T-helper 2 cell (primary cell): ENCODE data around the gene TULP4.
"Not testable (repeated sequence)": the region's sequence is repeated elsewhere in the genome, so short reads cannot be mapped to it uniquely, and the experiment has no call there.

Source experiments
- DNase-seq, 5 experiments: peaks; one replicate each; pipeline versions ENCODE4 v3.0.0 to v3.0.0-alpha.2; 2012 to 2022

The TULP4 gene

DNA sequence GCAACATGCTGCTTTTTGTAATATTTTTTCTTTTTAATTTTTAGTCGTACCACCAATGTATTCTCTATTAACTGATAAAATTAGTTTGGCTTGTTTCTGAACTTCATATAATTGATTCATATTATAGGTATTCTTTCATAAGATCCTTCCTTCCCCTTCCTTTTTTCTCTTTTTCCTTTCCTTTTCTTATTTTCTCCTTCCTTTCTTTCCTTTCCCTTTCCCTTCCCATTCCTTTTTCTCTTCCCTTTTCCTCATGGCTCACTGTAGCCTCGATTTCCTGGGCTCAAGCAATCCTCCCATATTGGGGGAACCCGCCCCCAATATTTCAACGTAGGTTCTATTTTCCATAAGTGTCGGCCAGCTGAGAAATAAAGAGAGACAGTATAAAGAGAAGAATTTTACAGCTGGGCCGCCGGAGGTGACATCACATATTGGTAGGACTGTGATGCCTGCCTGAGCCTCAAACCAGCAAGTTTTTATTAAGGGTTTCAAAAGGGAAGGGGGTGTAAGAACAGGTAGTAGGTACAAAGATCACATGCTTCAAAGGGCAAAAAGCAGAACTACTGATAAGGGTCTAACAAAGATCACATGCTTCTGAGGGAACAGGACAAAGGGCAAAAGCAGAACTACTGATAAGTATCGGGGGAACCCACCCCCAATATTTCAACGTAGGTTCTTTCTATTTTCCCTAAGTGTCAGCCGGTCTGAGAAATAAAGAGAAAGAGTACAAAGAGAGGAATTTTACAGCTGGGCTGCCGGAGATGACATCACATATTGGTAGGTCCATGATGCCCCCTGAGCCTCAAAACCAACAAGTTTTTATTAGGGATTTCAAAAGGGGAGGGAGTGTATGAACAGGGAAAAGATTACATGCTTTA lies 16.1 kb upstream of the TULP4 start:
- DNase-seq: not testable (repeated sequence)

DNA sequence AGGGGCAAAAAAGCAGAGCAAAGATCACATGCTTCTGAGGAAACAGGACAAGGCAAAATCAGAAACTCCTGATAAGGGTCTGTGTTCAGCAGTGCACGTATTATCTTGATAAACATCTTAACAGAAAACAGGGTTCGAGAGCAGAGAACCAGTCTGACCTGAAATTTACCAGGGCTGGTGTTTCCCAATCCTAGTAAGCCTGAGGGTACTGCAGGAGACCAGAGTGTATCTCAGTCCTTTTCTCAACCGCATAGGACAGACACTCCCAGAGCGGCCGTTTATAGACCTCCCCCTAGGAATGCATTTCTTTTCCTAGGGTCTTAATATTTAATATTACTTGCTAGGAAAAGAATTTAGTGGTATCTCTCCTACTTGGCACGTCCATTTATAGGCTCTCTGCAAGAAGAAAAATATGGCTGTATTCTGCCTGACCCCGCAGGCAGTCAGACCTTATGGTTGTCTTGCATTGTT lies 15.4 kb upstream of the TULP4 start:
- not testable (repeated sequence) for DNase-seq

DNA sequence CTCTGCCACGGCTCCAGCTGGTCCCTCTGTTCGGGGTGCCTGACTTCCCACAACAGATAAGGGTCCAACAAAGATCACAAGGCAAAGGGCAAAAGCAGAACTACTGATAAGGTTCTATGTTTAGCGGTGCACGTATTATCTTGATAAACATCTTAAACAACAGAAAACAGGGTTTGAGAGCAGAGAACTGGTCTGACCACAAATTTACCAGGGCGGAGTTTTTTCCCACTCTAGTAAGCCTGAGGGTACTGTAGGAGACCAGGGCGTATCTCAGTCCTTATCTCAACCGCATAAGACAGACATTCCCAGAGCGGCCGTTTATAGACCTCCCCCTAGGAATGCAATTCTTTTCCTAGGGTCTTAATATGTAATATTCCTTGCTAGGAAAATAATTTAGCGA lies 14.6 kb upstream of the TULP4 start:
- DNase-seq: not testable (repeated sequence)

DNA sequence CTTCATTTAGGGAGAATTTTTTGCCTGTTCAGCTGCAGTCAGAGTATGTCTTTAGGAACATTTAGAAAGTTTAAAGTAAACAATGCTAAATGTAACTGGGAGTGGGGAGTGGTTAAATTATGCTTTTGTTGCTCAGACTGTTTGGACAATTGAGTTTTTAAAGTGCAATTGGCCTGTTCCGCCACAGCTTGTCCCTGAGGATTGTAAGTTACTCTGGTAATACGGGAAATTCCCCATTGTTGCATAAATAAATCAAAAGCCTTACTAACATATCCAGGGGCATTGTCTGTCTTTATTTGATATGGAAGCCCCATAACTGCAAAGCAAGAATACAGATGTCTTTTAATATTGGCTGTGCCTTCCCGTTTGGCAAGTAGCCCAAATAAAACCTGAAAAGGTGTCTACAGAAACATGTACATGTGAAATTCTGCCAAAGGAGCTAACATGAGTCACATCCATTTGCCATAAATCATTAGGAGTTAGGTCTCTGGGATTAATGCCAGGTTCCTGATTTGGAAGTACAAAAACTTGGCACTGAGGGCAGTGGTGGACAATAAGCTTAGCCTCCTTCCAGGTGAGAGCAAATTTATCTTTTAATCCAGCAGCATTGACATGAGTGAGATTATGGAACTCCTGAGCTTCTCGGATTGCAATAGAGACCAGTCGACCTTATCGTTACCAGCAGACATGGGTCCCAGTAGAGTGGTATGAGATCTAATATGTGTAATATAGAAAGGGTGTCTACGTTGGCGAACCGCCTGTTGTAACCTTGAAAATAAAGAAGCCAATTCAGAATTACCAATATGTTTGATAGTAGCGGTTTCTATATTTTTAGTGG lies 11.7 kb upstream of the TULP4 start:
- not testable (repeated sequence) for DNase-seq

DNA sequence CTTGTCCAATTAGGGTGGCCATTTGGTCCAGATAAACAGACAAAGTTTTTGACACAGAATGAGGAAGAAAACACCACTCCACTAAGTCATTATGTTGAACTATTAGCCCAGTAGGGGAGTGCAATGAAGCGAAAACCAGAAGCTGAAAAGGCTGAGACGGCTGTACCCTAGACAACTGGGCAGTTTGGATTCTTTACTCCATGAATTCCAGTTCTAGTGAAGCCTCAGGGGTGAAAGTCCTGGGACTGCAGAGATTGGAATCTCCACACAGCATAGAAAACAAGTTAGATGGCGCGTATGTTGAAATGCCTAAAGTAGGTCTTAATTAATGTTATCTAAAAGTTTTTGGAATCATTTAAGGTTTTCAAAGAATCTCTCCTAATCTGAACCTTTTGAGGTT lies 10.7 kb upstream of the TULP4 start:
- DNase-seq: not testable (repeated sequence)

DNA sequence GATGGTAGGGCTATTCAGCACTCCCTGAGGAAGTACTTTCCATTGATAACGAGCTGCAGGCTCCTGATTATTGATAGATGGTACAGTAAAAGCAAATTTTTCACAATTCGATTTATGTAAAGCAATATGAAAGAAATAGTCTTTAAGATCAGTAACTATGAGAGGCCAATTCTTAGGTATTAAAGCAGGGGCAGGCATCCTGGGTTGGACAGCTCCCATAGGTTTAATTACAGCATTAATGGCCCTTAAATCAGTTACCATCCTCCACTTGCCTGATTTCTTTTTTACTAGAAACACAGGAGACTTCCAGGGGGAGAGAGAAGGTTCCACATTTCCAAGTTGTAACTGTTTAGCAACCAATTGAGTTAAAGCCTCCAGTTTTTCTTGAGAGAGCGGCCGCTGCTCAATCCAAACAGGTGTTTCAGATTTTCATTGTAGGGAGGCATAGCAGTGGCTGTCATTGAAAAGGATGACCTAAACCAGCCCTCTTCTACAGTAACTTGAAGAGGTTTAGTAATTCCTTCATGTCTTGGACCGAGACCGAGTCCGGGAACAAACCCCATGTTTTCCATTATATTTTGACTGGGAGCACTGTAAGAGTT lies 10.0 kb upstream of the TULP4 start:
- DNase-seq: not testable (repeated sequence)

DNA sequence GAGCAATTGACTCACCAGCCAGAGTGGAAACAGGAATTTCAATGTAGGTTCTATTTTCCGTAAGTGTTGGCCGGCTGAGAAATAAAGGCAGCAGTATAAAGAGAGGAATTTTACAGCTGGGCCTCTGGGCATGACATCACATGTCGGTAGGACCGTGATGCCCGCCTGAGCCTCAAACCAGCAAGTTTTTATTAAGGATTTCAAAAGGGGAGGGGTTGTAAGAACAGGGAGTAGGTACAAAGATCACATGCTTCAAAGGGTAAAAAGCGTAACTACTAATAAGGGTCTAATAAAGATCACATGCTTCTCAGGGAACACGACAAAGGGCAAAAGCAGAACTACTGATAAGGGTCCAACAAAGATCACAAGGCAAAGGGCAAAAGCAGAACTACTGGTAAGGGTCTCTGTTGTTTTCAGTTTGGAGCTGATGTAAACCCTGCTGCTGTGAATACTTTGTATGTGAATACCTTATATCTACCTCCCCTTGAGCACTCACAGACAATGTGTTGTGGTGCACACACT lies 9.0 kb upstream of the TULP4 start:
- no peak for DNase-seq

DNA sequence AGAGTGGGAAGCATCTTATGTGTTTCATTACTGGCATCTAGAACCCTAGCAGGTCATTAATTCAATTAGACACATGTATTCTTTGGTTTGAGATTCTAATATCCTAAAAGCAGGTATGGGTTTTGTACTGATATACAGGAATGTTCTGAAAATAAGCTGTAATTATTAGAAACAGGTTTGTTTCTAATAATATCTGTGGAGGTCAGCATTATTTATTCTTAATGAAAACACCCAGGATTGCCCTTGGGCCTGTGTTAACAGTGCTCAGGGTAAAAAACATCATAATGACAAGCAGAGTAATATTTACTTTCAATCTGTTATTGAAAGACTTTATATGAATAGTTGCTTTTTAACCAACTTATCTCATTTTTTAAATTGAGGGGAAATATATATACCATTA lies 8.0 kb upstream of the TULP4 start:
- no peak for DNase-seq

DNA sequence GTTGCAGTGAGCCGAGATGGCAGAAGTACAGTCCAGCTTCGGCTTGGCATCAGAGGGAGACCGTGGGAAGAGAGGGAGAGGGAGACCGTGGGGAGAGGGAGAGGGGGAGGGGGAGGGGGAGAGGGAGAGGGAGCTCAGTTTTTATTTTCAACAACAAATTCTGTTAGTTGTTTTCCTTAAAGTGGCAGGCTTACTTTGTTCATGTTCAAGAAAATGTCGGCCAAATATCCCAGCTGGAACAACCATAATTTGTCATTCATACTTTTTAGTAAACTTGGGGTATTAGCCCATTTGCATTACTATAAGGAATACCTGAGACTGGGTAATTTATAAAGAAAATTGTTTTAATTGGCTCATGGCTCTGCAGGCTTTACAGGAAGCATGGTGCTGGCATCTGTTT lies 2.5 kb upstream of the TULP4 start:
- no peak for DNase-seq

DNA sequence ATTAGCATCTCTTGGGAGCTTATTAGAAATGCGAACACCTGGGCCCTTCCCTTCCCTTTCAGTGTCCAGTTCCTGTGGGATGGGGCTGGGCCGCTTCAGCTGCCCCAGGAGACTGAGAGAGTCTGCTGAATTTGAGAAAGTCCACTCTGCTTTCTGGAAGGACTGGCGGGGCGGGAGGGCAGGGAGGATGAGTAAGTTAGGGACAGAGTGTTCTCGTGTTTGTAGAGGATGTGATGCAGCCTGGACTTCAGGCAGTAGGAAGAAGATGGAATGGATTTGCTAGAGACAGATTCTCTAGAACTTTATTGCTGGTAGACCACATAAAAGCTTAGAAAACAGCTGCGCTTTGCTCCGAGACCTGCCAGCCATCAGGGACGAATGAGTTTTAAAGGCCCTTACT lies 1.1 kb upstream of the TULP4 start:
- DNase-seq: no peak

DNA sequence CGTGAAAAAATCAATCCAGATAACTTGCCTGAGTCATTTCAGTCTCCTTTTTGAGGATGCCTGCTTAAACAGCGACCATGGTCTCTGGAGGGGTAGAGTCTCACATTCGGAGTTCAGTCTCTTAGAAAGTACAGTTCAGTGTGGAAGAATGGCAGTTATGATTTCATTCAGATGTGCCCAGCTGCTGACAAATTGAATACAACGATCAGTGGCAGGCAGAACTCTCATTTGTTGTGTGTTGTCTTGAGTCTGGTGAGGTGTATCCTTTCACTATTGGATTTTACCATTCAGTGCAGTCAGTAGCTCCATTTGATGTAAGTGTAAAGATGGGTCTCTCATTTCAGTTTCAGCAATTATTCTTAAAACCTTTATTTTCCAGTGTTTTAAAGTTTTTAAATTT lies 639 bp upstream of the TULP4 start:
- DNase-seq: peak in 1 of 5 experiments; percentile 28

DNA sequence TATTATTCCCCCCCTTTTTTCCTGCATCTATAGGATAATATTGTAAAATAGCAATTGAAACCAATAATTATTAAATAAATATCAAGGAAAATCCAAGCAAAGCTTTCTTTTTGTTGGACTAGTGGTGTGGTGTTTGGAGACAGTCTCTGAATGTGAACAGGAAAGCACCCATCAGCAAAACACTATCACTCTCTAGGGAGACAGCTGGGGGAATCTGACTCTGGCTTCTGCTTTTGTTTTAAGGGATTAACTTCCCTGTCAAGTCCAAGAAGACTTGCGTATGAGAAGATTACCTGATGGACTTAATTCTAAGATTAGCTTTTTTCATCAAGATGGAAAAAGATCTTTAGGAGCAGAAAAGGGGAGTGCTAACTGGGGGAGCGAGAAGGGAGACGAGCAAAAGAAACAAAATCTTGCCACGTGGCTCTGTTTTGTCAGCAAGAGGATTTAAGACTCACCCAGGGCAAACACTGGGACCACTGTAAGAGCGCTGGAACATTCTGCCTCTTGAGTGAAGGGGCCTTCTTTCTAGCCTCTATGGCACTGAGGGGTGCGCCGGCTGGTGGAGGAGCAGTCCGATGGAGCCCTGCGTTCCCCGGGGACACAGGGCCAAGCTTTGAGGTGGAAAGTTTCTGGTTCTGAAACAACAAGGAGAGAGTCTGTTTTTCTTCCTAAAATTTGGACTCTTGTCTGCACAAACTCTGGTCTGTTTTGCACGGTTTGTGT lies 570 bp downstream of the TULP4 start:
- DNase-seq: no peak

DNA sequence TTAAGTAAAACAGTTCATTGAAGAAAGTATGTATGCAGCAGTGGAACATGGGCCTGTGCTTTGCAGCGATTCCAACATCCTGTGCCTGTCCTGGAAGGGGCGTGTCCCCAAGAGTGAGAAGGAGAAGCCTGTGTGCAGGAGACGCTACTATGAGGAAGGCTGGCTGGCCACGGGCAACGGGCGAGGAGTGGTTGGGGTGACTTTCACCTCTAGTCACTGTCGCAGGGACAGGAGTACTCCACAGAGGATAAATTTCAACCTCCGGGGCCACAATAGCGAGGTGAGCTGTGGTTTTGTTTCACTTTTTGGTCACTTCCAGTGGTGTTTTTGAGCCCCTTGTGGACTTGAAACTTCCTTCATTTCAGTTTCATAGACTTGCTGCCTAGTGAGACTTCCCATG lies 1.7 kb downstream of the TULP4 start:
- no peak for DNase-seq

DNA sequence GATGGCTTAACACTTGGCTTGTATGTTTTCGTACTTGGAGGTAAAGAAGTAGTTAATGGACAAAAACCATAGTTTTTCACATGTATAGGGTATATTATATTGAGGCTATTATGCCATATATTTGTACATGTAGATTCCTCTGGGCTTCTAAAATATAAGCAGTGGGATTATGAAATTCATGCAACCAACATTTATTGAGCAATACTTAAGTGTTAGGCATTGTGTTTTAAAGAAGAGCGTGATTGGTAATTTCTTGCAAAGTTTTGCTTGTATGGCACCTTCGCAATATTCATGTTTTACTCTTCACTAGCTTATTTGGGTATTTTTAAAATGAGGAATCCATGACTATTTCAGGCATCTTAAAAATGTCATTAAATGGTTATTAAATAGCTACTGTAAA lies 2.5 kb downstream of the TULP4 start:
- no peak for DNase-seq

DNA sequence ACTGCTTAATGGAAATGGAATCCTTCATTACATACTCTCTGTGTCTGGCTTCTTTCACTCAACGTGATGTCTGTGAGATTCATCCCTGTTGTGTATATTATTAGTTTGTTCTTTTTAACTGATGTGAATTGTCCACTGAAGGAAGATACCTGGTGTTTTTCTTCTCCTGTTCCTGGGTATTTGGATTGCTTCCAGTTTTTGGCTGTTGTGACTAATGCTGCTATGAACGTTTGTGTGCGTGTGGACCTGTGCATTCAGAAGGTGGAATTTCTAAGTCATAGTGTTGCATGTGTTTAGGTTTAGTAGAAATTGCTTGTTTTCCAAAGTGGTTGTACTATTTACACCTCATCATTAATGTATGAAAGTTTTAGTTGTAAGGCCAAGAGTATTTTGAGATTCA lies 3.8 kb downstream of the TULP4 start:
- DNase-seq: no peak

DNA sequence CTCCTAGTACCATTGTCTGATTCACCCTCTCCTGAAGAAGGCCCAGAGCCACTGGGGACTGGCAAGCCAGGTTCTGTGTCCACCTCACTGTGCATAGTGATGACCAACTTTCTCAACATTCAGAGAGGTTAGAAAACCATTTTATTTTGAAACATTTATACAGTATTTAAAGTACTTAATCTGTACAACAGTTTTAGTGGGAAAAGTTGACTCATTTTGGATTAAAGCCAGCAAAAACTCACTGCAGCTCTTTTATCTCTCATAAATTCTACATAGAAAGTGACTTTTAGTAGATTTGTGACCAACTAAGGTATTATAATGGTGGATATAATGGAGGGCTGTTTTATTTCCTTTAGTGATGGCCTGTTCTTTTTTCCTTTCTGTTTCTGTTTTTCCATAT lies 9.7 kb downstream of the TULP4 start:
- DNase-seq: no peak

DNA sequence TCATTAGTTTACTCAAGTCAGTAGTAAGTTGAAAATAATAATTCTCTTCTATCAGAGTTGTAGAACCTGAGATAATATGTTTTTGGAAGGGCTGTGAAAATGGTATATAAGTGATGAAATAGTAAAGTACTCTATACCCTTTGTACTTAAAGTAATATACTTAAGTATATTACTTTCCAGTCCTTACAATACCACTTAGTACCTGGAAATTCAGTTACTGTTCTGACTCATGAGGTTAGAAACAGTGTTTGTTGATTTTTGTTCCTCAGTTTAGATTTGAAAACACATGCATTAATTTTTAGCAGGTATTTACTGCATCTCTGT lies 10.1 kb downstream of the TULP4 start:
- DNase-seq: peak in 1 of 5 experiments; percentile 49

DNA sequence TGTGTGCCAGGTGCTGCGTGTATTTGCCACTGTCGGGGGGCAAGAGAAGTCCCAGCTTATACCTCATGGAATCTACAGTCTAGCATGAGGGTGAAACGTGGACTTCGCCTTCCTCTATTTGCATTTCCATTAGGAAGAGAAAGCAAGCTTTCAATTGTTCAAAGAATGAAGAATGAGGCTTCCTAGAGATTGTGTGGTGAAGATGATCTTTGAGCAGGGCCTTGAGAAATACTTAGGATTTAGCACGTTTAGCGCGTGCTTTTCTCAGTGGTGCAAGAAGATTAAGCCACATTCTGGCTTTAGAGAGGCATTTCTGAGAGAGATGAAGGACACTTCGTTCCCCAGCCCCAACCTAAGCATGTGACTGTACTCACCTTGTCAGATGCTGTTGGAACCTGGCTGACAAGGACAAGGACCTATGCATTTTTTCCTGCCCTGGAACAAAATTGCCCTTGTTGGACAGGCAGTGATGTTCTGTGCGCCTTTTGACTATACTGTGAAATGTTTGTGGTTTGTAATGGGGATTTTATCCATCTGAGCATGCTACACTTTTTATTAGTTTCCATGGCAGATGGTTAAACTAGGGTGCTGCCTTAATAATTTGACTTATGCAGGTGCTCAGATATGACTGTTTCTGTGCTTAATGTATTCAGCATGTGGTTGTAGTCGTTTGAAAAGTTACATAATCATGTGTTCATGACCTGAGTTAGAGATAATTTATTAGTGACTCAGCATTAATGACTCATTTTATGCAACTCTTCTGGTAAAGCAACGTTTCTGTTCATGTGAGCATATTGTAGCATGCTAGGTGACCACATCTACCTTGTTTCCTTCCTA lies 10.7 kb downstream of the TULP4 start:
- DNase-seq: peak in 1 of 5 experiments; percentile 64

DNA sequence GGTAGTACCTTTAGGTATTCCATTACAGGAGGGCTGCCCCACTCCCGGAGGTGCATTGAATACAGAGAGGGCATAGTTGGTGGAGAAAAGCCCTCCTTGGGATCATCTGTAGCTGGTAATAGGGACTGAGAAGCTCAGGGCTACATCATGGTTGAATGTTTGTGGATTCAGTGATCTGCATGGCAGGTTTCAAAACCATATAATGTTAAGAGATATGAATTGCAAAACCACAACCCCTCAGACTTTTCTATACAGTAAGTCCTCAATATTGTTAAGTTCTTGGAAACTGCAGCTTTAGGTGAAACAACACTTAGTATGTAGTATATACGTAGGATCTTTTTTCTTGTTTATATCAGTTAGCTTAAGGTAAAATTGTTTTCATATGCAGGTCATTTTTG lies 11.3 kb downstream of the TULP4 start:
- peak in 1 of 5 experiments; percentile 73 for DNase-seq

DNA sequence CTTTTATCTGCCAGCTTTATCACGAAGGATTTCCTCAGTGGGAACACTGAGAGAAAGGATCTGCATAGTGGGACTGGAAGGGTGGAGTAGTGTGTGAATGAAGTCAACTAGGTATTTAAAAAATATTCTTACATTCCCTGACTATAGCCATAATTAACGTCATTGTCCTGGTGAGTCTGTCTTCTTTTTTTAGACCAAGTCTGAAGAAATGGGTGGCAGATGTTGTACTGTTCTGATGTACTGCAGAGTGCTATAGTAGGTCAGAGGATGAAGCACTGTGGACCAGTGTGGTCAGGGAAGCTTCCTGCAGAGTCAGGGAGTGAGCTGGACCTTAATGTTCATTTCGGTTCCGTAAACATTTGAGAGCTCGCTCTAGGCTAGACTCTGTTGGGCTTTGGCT lies 11.9 kb downstream of the TULP4 start:
- DNase-seq: no peak

DNA sequence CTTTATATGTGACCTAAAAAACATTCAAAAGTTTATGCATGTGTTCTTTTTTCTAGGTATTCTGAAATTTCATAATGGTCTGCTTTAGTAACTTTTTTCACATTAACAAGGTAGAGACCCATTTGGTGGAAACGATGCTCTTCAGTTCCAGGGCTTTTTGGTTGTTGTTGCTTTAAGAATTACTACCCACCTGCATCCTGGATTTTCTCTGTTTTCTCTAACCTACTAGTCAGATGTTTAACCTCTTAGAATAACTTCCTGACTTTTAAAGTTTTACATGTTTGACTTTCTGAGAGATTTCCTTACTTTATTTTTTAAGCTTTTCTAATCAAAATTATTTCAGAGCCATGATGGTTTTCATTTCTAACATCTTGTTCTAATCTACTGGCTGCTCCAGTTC lies 14.9 kb downstream of the TULP4 start:
- DNase-seq: no peak

DNA sequence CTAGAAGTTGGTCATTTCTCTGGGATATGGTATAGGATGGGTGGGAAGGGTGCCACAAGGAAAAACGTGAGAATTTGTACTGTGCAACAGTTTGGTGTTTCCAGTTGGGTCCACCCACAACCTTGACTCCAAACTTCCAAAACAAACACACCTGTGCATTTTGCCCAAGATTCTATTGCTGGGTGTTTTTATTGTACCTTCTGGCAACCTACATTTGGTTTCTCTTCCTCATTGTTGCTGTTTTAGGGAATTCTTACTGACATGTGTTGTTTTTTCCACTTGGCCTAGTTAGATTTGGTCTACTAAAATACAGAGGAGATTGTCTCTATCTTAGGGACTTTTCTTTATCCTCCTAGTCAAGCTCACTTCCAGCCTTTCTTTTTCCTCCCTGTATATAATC lies 16.7 kb downstream of the TULP4 start:
- DNase-seq: no peak
